PC-3 (cell line): ENCODE measurements around the gene RHBG. TPM values are rescaled to one million over a fixed set of nuclear protein-coding genes. Genes with fewer than 3 reads are reported as not detected.

ENCODE experiments used
- ATAC-seq: fragments of 200-7000 bp; cut with Tn5 transposase; 2 replicates; pipeline ENCODE4 v1.9.1; 2020; ENCODE audit warnings: mild to moderate bottlenecking, moderate library complexity
- BruUV-seq: library from RNA; stranded (reverse); fragments of 400-500 nt; replicated peaks from 2 replicates; lab custom pipeline; 2021; lab: Mats Ljungman, UMichigan
- CTCF ChIA-PET: fragments of 300-600 bp; sonication (Branson Sonifier 250); formaldehyde crosslinking; loops from one replicate; lab custom pipeline; 2022; ENCODE audit warnings: antibody characterized with exemption; lab: Charles Lee
- POLR2A ChIA-PET: fragments of 300-600 bp; sonication (Branson Sonifier 250); formaldehyde crosslinking; loops from one replicate; lab custom pipeline; 2022; ENCODE audit warnings: antibody characterized with exemption; ENCODE audit not compliant: unreplicated experiment; lab: Charles Lee
- DNase-seq: peaks from one replicate; pipeline ENCODE4 v3.0.0-alpha.2; 2015
- H2AFZ ChIP-seq: fragments of 300-600 bp; sonication (generic); 2 replicates; pipeline ENCODE4 v1.6.0; 2016; ENCODE audit warnings: antibody characterized with exemption, low read length
- H3F3A ChIP-seq: fragments of 300-600 bp; sonication (generic); one replicate; pipeline ENCODE4 v1.6.0; 2017; ENCODE audit warnings: antibody characterized with exemption, low read length, control low read depth, mild to moderate bottlenecking; ENCODE audit not compliant: unreplicated experiment
- H3K27ac ChIP-seq: fragments of 300-600 bp; sonication (generic); 2 replicates; pipeline ENCODE4 v1.5.1; 2016; ENCODE audit warnings: mild to moderate bottlenecking, low read length
- H3K27me3 ChIP-seq: fragments of 300-600 bp; sonication (generic); 2 replicates; pipeline ENCODE4 v1.6.1; 2016; ENCODE audit warnings: low read length, mixed read lengths
- H3K36me3 ChIP-seq: fragments of 300-600 bp; sonication (generic); 2 replicates; pipeline ENCODE4 v1.6.1; 2016; ENCODE audit warnings: low read depth, mixed run types, low read length, mixed read lengths
- H3K4me1 ChIP-seq: fragments of 300-600 bp; sonication (generic); 2 replicates; pipeline ENCODE4 v1.5.1; 2016; ENCODE audit warnings: low read length; ENCODE audit not compliant: insufficient read depth
- H3K4me2 ChIP-seq: fragments of 300-600 bp; sonication (generic); 2 replicates; pipeline ENCODE4 v1.6.0; 2016; ENCODE audit warnings: low read length
- H3K4me3 ChIP-seq: fragments of 300-600 bp; sonication (generic); 2 replicates; pipeline ENCODE4 v1.5.1; 2016; ENCODE audit warnings: mild to moderate bottlenecking, low read length, mixed read lengths
- H3K79me2 ChIP-seq: fragments of 300-600 bp; sonication (generic); 2 replicates; pipeline ENCODE4 v1.6.1; 2017; ENCODE audit warnings: low read length, mixed read lengths
- H3K9ac ChIP-seq: fragments of 300-600 bp; sonication (generic); 2 replicates; pipeline ENCODE4 v1.6.0; 2016; ENCODE audit warnings: mild to moderate bottlenecking, low read length
- H3K9me2 ChIP-seq: fragments of 300-600 bp; sonication (generic); replicated peaks from 2 replicates; pipeline ENCODE4 v1.6.1; 2016; ENCODE audit warnings: mixed run types, low read length, mixed read lengths
- H3K9me3 ChIP-seq: fragments of 300-600 bp; sonication (generic); 2 replicates; pipeline ENCODE4 v1.6.1; 2016; ENCODE audit warnings: low read length, mixed read lengths
- H4K20me1 ChIP-seq: fragments of 300-600 bp; sonication (generic); 2 replicates; pipeline ENCODE4 v1.6.1; 2016; ENCODE audit warnings: low read length, mixed read lengths
- CTCF ChIP-seq: fragments of 300-600 bp; sonication (generic); conservative IDR thresholded peaks from 2 replicates; pipeline ENCODE4 v1.5.1; 2017; ENCODE audit warnings: antibody characterized with exemption, low read depth, mild to moderate bottlenecking, low read length
- EZH2 ChIP-seq: fragments of 300-600 bp; sonication (generic); IDR thresholded peaks from one replicate; pipeline ENCODE4 v1.6.1; 2017; ENCODE audit warnings: antibody characterized with exemption, mild to moderate bottlenecking, low read length; ENCODE audit not compliant: unreplicated experiment
- EZH2phosphoT487 ChIP-seq: fragments of 300-600 bp; sonication (generic); IDR thresholded peaks from 2 replicates; pipeline ENCODE4 v1.6.1; 2018; ENCODE audit warnings: mild to moderate bottlenecking, antibody characterized with exemption, low read length, borderline replicate concordance
- intact Hi-C: fragments of 100-400 bp; cut with micrococcal nuclease; formaldehyde crosslinking; loops from 2 replicates; pipeline ENCODE4 v1.9.0; 2023
- total RNA-seq: library from RNA; depleted of rRNA; stranded (reverse); fragments of >200 nt; gene quantifications from 2 replicates; pipeline ENCODE4 v1.2.3, GENCODE V29; 2014

Gene RHBG
- total RNA-seq, 1 experiment from 2014 or later: 0.26 TPM

- DNase-seq (no peak), ATAC-seq (no peak)
- Histone ChIP-seq H3K4me1 (peaks cover 6% of the 10 kb centered on the region; the same call in 1 of the 2 replicates), H3K27ac (no peak overlapping the region), H3K9ac (no peak overlapping the region), H3K36me3 (no peaks in the 10 kb centered on the region), H3F3A (no peaks in the 10 kb centered on the region), H3K27me3 (no peaks in the 10 kb centered on the region), H2AFZ (no peak overlapping the region), H3K9me3 (no peaks in the 10 kb centered on the region), H3K4me3 (no peak overlapping the region), H3K4me2 (no peak overlapping the region), H3K79me2 (no peaks in the 10 kb centered on the region), H3K9me2 (no peaks in the 10 kb centered on the region), H4K20me1 (no peaks in the 10 kb centered on the region)
- no peak for TF ChIP-seq CTCF
- no peak for TF ChIP-seq EZH2
- no peak for TF ChIP-seq EZH2phosphoT487
- BruUV-seq: no TSS peak
- intact Hi-C loops: no loop called here
- ChIA-PET POLR2A (no interaction called here), CTCF (interaction anchor here (0.5 to 1.6 kb wide), 27 partner anchors 10 to 356 kb away, joined by 3 to 97 read pairs (median 5); partner anchors contain the start of gene MEF2D)
Measured at GRCh38 chr1:156386134-156386901, 17.3 kb downstream of the RHBG start.

GRCh38 chr1:156386949-156387869 is 18.2 kb downstream of the RHBG start:
- DNase-seq (no peak), ATAC-seq (no peak)
- intact Hi-C loops: no loop called here
- Histone ChIP-seq H3K4me3 (no peak overlapping the region), H3K79me2 (no peaks in the 10 kb centered on the region), H3K36me3 (no peaks in the 10 kb centered on the region), H3K9me2 (no peaks in the 10 kb centered on the region), H3F3A (no peaks in the 10 kb centered on the region), H4K20me1 (no peaks in the 10 kb centered on the region), H3K4me1 (peaks cover 6% of the 10 kb centered on the region; the same call in 1 of the 2 replicates), H3K9me3 (no peaks in the 10 kb centered on the region), H3K9ac (no peak overlapping the region), H3K27ac (no peak overlapping the region), H3K4me2 (no peak overlapping the region), H3K27me3 (no peaks in the 10 kb centered on the region), H2AFZ (no peak overlapping the region)
- TF ChIP-seq EZH2phosphoT487 (no peak), EZH2 (no peak), CTCF (no peak)
- ChIA-PET POLR2A (no interaction called here), CTCF (interaction anchor here (0.7 to 1.3 kb wide), 2 partner anchors 31 to 59 kb away, joined by 3 to 5 read pairs; no protein-coding TSS in a partner anchor)
- BruUV-seq: no TSS peak
